COLO829 (cell line): Measurements from ENCODE around the gene OCIAD1.

Source experiments
- DNase-seq: peaks from one replicate; pipeline ENCODE4 v3.0.0; 2012; ENCODE audit warnings: low spot score

The OCIAD1 gene

DNA sequence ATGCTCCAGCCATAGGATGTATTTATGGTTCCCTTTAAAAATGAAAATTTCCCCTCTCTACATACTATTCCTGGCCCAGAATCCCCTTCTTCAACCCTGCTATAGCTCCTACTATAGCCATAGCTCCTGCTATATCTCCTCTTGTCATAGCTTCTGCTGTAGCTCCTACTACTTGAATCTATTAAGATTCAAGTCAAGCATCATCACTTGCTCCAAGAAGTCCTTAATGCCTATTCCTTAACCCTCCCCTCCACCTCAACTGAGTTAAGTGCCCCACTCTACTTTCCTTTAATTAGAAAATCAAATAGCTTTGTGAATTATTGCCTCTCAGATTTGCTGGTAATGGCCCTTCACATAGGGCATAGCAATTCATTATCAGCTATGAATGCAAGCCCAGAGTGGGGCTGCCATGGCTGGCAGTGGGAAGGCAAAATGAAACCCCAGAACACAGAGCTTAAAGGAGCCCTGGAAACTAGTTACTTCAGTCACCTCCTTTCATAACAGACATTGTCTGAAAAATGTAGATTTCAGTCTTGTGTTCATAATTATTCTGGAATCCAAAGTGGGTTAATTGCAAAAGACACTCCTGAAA is 60.2 kb downstream of the OCIAD1 start:
- DNase-seq = no peak

DNA sequence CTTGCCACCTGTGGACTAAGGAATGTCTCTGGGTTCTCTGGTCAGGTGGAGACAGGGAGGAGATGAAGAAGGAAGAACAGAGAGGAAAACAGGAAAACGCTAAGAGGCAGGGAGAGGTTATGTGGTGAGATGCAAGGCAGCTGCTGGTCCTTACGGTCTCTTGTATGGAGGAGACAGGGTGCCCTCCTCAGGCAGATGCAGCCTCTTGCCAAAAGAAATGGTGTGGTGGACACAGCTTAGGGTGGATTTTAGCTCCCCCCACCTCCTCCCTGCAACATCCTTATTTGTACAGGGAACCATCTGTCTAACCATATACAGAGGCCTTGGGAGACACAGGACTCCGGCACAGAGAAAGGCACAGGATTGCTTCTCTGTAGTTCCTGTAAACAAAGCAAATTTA is 66.0 kb downstream of the OCIAD1 start:
- DNase-seq = no peak

DNA sequence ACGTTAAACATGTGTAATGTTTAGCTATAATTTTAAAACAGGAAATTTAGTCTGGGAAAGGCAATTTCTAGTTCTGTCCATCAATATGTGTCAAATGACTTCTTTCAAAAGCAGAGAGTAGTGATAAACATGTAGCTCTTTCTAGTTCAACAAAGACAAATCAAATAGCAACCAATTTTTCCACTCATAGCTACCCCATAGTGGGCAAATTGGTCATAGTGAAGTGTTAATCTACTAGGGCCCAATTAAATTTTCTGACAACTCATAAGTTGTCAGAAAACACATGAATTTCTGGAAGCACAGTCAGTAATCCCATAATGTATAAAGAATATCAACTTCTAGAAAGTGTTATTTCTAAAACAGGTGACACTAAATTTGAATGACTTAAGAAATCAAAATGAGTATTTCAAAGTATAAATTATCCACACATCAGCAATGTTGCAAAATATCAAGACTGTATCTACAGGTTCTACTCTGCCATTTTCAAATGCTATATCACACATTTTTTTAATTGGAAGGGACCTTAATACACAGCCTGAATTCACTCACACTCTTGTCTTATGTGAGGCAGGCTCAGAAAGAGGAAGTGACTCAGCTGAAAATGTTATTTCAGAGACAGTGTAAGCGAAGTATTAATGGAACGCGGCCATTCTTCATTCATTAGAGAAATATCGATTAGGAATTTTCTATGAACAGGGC is 68.0 kb downstream of the OCIAD1 start:
- DNase-seq = no peak

DNA sequence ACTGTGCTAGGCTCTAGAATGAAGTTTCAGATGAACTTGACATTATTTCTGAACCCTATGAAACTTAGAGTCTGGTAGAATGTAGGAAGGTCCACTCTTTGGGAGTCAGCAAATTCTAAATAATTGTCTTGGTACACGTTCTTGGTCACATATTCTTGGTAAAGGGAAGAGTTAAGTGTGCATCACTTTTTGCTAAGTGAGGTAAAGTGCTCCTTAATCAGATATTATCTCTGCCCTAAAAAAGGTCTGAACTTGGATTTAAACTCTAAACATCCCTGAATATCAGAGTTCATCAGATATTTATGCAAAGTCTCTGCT is 68.5 kb downstream of the OCIAD1 start:
- DNase-seq = no peak

DNA sequence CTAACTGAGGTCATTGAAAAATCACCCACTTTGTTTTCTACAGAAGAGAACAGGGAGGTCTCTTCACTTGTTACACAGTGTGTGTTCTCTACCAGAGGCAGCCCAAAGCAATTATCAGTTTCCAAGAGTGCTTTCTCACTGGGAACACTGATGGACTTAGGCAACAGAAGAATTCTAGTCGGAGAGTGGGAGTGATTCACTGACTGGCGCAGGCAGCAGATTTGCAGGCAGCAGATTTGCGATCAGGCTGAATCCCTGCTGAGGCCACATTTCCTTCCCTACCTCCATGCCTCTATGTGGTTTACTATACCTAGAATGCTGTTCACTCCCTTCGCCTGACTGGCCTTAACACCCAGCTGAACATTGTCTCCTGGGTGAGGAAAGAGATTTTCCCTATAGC is 69.1 kb downstream of the OCIAD1 start:
- DNase-seq = no peak

DNA sequence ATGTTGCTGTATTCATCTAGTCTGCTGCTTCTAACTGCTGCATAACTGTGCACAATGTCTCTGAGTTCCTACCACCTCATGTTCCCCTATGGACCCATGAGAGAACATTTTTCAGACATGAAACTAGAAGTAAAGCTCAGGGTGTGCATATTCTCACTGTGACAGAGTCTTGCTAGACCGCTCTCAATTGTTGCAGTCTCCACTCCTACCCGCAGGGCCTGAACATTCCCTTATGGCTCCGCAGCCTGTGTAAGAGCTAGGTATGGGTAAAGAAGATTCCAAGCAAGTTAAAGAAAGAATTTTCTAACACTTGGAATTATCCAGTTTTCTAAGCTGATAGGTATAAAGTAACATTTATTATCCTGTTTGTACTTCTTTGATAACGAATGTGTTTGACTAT is 70.3 kb downstream of the OCIAD1 start:
- DNase-seq = no peak

DNA sequence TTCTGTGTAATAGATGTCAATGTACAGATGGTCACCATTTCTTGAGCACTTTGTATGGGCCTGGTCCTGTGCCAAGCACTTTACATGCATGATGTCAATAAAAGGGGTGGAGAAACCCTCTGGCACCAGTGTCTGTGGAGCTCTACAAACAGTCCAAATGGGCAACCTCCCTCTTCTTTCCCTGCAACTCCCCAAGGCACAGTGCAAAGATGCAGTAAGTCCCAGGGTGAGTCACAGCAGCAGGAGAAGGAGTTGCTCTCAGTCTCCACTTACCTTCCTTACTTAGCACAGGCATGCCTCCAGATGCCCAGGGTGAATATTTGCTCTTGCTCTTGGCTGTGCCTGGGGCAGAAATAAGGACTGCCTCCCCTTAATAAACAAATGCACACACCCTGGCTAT is 71.4 kb downstream of the OCIAD1 start:
- DNase-seq = no peak

DNA sequence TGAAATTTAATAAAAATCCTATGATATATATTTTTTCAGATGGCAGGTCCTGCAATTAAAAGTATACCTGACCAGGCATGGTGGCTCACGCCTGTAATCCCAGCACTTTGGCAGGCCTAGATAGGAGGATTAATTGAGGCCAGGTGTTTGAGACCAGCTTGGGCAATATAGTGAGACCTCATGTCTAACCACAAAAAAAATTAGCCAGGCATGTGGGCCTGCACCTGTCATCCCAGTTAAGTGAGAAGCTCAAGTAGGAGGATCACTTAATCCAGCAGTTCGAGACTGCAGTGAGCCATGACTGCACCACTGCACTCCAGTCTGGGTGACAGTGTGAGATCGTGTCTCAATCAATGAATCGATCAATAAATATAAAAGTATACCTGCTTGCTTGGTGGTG is 73.2 kb downstream of the OCIAD1 start:
- DNase-seq = no peak

DNA sequence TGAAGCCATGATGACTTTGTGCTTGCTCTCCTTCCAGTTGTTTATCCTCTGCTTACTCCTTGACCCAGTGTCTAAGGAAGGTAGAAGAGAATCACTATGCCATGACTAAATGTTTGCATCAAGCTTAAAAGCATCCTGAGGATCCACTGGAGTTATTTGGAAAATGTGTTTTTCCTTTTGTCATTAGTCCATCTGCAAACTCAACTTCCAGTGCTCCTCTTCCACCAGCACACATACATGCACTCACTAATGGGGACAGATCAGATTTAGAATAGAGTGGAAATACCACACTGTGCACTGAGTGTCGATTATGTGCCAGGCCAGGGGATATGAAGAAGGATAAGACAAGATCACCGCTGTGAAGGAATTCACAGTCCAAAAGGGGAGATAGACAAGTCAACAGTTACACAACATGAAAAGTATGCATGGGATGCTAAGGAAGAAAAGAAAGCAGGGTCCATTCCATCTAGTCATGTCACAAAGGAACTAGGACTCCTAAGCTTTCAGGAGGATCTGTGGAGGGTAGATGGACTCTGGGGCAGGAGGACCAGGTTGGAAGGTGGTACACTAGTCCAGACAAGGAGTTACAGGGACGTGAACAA is 73.8 kb downstream of the OCIAD1 start:
- DNase-seq = no peak

DNA sequence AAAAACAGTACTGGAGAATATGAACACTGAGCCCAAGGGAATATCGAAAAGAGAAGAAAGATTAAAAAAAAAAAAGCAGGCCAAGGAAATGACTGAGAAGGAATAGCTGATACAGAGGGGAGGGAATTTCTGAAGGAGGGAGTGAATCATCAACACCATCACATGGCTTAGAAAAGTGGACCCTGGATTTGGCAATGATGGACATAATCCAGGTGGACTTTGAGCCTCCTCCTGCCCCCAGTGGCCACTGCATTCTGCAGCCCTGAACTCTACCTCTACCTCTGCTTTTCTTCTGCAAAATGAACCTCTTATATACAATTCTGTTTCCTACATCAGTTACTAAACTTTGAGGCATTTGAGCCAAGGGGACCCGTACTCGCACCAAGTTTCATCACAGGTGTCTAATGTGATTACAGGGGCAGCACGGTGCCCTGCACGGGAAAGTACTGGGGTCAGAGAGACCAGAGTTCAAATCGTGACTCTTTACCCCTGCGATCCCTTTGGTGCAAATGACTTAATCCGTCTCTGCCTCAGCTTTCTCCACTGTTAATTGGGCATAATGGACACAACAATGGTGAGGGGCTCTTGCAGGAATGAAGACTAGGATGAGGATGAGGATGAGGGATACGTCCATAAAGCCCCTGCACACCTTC is 74.6 kb downstream of the OCIAD1 start:
- no peak for DNase-seq

DNA sequence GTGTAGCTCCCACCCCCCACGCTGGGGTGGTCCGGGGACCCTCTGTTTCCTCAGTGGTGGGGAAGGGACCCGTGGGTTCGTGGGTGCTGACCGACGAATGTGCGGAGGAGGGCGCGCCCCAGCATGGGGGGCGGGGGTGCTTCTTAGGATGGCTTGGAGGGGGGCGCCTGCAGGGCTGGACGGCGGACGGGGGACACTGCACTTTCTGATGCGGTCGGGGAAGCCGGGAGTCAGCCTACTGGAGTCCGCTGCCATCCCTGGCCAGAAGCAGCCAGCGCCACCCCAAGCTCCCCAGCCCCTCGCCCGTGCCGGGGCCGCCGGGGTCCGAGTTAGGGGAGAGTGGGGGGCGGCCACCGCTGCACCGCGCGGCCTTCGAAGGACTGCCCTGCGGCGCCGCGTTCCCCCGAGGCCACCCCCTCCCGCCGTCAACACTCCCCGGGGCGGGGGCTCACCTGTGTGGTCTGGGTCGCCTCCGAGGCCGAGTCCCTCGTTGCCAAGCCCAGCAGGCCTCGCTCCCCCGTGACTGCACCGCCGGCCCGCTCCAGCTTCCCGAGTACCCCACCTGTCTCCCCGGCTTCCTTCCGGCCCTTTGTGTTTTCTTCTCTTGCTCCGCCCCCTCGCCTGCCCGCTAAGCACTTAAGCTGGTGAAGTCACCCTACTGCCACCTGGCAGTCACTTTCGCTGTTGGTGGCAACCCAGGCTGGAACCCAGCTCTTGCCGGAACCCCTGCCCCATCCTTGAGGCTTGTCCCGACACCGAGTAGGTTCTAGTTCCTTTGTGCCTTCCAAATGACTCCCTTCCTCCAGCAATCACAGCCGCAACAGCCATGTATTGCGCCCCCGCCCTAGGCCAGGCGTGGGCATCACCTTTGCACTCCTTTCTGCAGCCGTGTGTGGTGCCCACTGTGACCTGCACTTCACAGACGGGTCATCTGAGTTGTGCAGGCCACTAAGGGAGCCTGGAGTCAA is 75.6 kb downstream of the OCIAD1 start, which contains the start of gene OCIAD2:
OCIAD2 (minus strand) TSS at position 569 of the 968 bp plus-strand sequence. CDS start 2,225 bp downstream, outside the sequence.
- DNase-seq = no peak

DNA sequence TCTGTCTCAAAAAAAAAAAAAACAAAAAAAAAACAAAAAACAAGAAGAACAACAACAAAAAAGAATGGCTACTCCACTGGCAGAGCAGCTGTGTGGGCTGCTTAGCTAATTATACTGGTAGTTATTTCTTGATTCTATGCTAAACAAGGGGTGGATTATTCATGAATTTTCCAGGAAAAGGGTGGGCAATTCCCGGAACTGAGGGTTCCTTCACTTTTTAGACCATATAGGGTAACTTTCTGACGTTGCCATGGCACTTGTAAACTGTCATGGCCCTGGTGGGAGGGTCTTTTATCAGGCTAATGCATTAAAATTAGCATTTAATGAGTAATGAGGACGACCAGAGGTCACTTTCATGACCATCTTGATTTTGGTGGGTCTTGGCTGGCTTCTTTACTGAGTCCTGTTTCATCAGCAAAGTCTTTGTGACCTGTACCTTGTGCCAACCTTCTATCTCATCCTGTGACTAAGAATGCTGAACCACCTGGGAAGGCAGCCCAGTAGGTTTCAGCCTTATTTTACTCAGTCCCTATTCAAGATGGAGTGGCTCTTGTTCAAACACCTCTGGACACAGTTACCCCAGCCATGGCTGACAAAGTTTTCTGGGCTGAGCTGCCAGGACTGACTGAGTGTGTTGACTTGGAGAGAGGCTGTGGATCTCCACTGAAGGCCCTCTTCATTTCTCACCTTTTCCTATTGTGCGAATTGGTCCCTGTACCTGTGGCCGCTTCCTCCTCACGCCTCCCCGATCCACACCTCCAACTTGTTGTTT is 77.0 kb downstream of the OCIAD1 start:
- DNase-seq = no peak

DNA sequence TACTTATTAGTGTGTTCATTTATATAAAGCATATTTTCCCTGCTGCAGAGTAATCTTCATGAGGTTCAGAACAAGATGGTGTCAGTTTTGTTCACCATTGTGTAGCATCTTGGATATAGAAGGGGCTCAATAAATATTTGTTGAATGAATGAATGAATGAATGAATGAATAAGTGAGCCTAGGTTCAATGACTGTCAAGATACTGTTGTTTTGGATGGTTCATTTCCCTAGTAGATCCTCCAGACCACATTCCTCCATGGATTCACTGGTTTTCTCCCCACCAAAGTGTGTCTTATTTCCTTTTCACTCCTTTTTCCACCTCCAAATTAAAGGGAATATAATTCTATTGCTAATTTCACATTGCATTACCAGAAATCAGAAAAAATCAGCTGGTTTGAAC is 77.8 kb downstream of the OCIAD1 start:
- DNase-seq = no peak

DNA sequence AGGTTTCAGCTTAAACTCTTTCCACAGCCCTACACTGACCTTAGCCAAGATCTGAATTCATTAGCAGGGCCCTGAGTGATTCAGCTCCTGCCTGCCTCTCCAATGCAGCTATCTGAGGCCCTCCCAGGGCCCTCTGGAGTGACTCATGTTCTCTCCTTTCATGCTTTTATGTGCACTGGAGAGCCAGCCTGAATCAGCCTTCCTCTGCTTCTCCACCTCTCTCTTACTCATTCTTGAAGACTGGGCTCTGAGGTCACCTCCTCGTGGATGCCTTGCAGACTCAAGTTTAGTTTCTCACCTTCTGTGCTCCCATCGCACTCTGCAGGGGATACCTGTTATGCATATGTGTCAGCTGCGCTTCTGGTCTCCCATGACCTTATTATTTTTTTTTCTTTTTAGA is 78.8 kb downstream of the OCIAD1 start:
- peak; percentile 58 for DNase-seq

DNA sequence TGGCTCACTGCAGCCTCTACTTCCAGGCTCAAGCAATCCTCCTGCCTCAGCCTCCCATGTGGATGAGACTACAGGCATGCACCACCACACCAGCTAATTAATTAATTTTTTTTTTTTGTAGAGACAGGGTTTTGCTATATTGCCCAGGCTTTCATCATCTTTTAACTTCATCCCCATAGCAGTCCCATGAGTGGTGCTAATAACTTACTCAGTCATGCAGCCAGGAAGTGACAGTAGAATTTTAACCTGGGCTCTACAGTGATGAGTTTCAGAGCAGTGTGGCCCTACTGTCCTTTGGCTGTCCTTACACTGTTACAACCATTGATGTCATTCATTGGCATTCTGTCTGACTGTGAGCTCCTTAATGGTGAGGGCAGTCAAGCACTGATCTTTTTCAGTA is 79.6 kb downstream of the OCIAD1 start:
- no peak for DNase-seq
